ENCODE data around the gene CLC. TPM values are rescaled to one million over a fixed set of nuclear protein-coding genes. Genes with fewer than 3 reads are reported as not detected.

CLC gene
- total and polyA plus RNA-seq, 2 of the 8 experiments (the other 6 are each of a cell fraction or from before 2014, with no cell fraction given), result 6.4 to 12.4 TPM

DNA sequence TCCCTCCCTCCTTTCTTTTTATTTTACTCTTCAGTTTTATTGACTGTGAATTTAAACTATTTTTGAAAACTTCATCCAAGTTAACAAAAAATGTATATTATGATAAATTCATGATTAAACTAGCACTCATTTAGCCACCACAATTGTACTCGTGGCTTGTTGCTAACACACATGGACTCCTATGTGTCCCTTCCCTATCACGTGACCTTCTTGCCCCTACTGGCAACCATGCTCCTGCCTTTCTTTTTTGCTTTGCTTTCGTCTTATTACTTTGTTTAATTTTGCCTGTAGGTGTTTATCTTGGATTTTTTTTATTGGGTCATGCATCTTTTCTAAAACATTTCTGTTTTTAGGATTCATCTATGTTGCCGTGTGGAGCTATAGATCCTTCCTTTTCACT is 8.2 kb downstream of the CLC start:
- Histone ChIP-seq H3K79me2 (ENCODE audit: control insufficient read depth in 1 of 2, insufficient read depth in 2 of 2, low read length in 2 of 2) (no peaks in the 10 kb centered on the region), H3K4me2 (ENCODE audit: insufficient read depth in 1 of 2, low read depth in 2 of 2, low read length in 2 of 2) (no peak overlapping the region), H2BK15ac (ENCODE audit: low read length) (no peak overlapping the region), H3K4me3 (ENCODE audit: extremely low read depth in 1 of 4, insufficient read depth in 2 of 4, low read depth in 3 of 4, low read length in 4 of 4) (no peak overlapping the region), H2AFZ (ENCODE audit: low read length) (no peak overlapping the region), H3K9ac (replicated peaks in 1 of 4; ENCODE audit: extremely low read depth in 1 of 4, low read depth in 3 of 4, low read length in 3 of 4) (no peak overlapping the region), H4K8ac (ENCODE audit: extremely low read depth, insufficient read depth, low read length) (no peak overlapping the region), H3K79me1 (ENCODE audit: low read depth, low read length) (no peaks in the 10 kb centered on the region), H3K18ac (ENCODE audit: extremely low read depth, low read length) (no peak overlapping the region), H3K23me2 (ENCODE audit: low read depth, low read length) (no peaks in the 10 kb centered on the region), H3K4ac (replicated peaks; ENCODE audit: insufficient read length, low read depth, low read length) (no peak overlapping the region), H3K36me3 (ENCODE audit: control insufficient read depth in 2 of 4, insufficient read depth in 4 of 4, low read length in 3 of 4) (no peaks in the 10 kb centered on the region), H3K27me3 (replicated peaks in 1 of 4; ENCODE audit: control insufficient read depth in 3 of 4, extremely low read depth in 1 of 4, insufficient read depth in 3 of 4, low read length in 3 of 4) (no peaks in the 10 kb centered on the region), H3K27ac (ENCODE audit: low read depth, low read length) (no peak overlapping the region), H2BK120ac (replicated peaks; ENCODE audit: low read depth, low read length) (no peak overlapping the region), H3K4me1 (replicated peaks in 1 of 4; ENCODE audit: control insufficient read depth in 3 of 4, insufficient read depth in 4 of 4, low read length in 3 of 4) (no peaks in the 10 kb centered on the region), H3K23ac (ENCODE audit: insufficient read length) (no peak overlapping the region), H4K5ac (ENCODE audit: insufficient read length, low read depth, low read length) (no peak overlapping the region), H2BK12ac (ENCODE audit: low read depth, low read length) (no peak overlapping the region), H3K9me3 (ENCODE audit: insufficient read depth in 2 of 2, low read depth in 1 of 2, low read length in 1 of 2) (no peaks in the 10 kb centered on the region), H4K91ac (replicated peaks; ENCODE audit: insufficient read length, low read length) (no peak overlapping the region), H2AK5ac (ENCODE audit: low read depth, low read length) (no peak overlapping the region), H3K56ac (replicated peaks; ENCODE audit: insufficient read length, low read depth, low read length) (no peak overlapping the region), H3K14ac (ENCODE audit: insufficient read length) (no peak overlapping the region), H2BK5ac (ENCODE audit: low read depth, low read length) (no peak overlapping the region), H4K20me1 (replicated peaks in 1 of 2; ENCODE audit: control insufficient read depth in 1 of 2, insufficient read depth in 2 of 2, low read length in 2 of 2) (no peaks in the 10 kb centered on the region), H2BK20ac (ENCODE audit: low read length) (no peak overlapping the region)
- 74% methylated on average over 4 of the region's 4 CpGs; no CpG with 5 or more reads in 1 of the 2 experiments for WGBS, 2 experiments (ENCODE audit: extremely low coverage in 1 of 2, insufficient coverage in 1 of 2, insufficient read length in 1 of 2, insufficient replicate concordance in 2 of 2, low coverage in 1 of 2, low lambda C conversion rate in 2 of 2, missing lambda C conversion rate in 1 of 2)
- ChIA-PET CTCF (ENCODE audit: partially characterized antibody) (no interaction called here), POLR2A (ENCODE audit: partially characterized antibody) (no interaction called here)
- no peak for FAIRE-seq
- DNase-seq (ENCODE audit: low read depth in 1 of 2, low spot score in 2 of 2), result no peak
- no peak for TF ChIP-seq POLR2AphosphoS5 (IDR thresholded peaks at IDR 0.05; ENCODE audit: low read depth, low read length)
- TF ChIP-seq, protein P1, sequence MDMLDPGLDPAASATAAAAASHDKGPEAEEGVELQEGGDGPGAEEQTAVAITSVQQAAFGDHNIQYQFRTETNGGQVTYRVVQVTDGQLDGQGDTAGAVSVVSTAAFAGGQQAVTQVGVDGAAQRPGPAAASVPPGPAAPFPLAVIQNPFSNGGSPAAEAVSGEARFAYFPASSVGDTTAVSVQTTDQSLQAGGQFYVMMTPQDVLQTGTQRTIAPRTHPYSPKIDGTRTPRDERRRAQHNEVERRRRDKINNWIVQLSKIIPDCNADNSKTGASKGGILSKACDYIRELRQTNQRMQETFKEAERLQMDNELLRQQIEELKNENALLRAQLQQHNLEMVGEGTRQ (IDR thresholded peaks at IDR 0.05; ENCODE audit: low read length), result no peak
- TF ChIP-seq GABPA (IDR thresholded peaks at IDR 0.05; ENCODE audit: borderline replicate concordance, insufficient read depth, low read length), result no peak
- TF ChIP-seq RNF2 (IDR thresholded peaks at IDR 0.05; ENCODE audit: borderline replicate concordance, low read depth, low read length, missing control alignments, poor library complexity, severe bottlenecking), result no peak
- TF ChIP-seq KDM5A (IDR thresholded peaks at IDR 0.05; ENCODE audit: low read length), result no peak
- no peak for TF ChIP-seq BRCA1 (IDR thresholded peaks at IDR 0.05; ENCODE audit: low read depth, low read length)
- TF ChIP-seq, protein P2, sequence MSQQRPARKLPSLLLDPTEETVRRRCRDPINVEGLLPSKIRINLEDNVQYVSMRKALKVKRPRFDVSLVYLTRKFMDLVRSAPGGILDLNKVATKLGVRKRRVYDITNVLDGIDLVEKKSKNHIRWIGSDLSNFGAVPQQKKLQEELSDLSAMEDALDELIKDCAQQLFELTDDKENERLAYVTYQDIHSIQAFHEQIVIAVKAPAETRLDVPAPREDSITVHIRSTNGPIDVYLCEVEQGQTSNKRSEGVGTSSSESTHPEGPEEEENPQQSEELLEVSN (IDR thresholded peaks at IDR 0.05), result no peak
- TF ChIP-seq KDM4A (IDR thresholded peaks at IDR 0.05; ENCODE audit: low read depth, low read length, severe bottlenecking), result no peak
- TF ChIP-seq EZH2 (IDR thresholded peaks at IDR 0.05; ENCODE audit: low read depth, low read length, severe bottlenecking), result no peak
- TF ChIP-seq SRF (IDR thresholded peaks at IDR 0.05; ENCODE audit: low read depth, low read length), result no peak
- TF ChIP-seq, protein P3, sequence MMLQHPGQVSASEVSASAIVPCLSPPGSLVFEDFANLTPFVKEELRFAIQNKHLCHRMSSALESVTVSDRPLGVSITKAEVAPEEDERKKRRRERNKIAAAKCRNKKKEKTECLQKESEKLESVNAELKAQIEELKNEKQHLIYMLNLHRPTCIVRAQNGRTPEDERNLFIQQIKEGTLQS (IDR thresholded peaks at IDR 0.05; ENCODE audit: insufficient read depth, low read depth, low read length), result no peak
- no peak for TF ChIP-seq RBBP5 (IDR thresholded peaks at IDR 0.05; ENCODE audit: borderline replicate concordance, low read depth, low read length)
